T1000 (cell line): Measurements from ENCODE around the gene FAM222B.

Source experiments
- DNase-seq: peaks from one replicate; lab custom pipeline; 2025; ENCODE audit warnings: mixed read lengths; lab: John Stamatoyannopoulos, UW

The FAM222B gene

GRCh38 chr17:28774206-28774605, 68.4 kb downstream of the FAM222B start:
- no peak for DNase-seq

GRCh38 chr17:28773736-28774135, 68.9 kb downstream of the FAM222B start:
- DNase-seq: no peak

GRCh38 chr17:28765038-28765437, 77.6 kb downstream of the FAM222B start:
- DNase-seq: no peak

GRCh38 chr17:28763804-28764266, 78.8 kb downstream of the FAM222B start:
- DNase-seq: peak; percentile 57

GRCh38 chr17:28763137-28763799, 79.3 kb downstream of the FAM222B start:
- no peak for DNase-seq

- peak; percentile 35 for DNase-seq
Measured at GRCh38 chr17:28760601-28761562, 81.7 kb downstream of the FAM222B start.

GRCh38 chr17:28759256-28759865, 83.2 kb downstream of the FAM222B start:
- DNase-seq: no peak

GRCh38 chr17:28758411-28759121, 84.0 kb downstream of the FAM222B start:
- DNase-seq: no peak

- no peak for DNase-seq
Measured at GRCh38 chr17:28756049-28756804, 86.4 kb downstream of the FAM222B start.

GRCh38 chr17:28755486-28755885, 87.1 kb downstream of the FAM222B start:
- DNase-seq: no peak

GRCh38 chr17:28751600-28752366, 90.8 kb downstream of the FAM222B start:
- no peak for DNase-seq

GRCh38 chr17:28750178-28751047, 92.2 kb downstream of the FAM222B start:
- DNase-seq: peak; percentile 84

- DNase-seq: no peak
Measured at GRCh38 chr17:28749516-28750177, 92.9 kb downstream of the FAM222B start.

GRCh38 chr17:28748852-28749515, 93.6 kb downstream of the FAM222B start:
- no peak for DNase-seq

- DNase-seq: no peak
Measured at GRCh38 chr17:28747801-28748750, 94.5 kb downstream of the FAM222B start.

GRCh38 chr17:28747051-28747691, 95.4 kb downstream of the FAM222B start:
- no peak for DNase-seq
